AG09319 (cell line): Measurements from ENCODE around the gene CHN2.

Experiments used
- DNase-seq: peaks from one replicate; pipeline ENCODE4 v3.0.0-alpha.2; 2010; ENCODE audit warnings: low read depth; ENCODE audit errors: extremely low read depth
- CTCF ChIP-seq: IDR thresholded peaks from 2 replicates; pipeline ENCODE4 v1.5.1; 2011; ENCODE audit warnings: low read depth, mild to moderate bottlenecking, inconsistent platforms, low read length, moderate library complexity

The CHN2 gene

GRCh38 chr7:29396563-29396962, 202.0 kb downstream of the CHN2 start:
- no peak for TF ChIP-seq CTCF
- DNase-seq, result no peak

GRCh38 chr7:29397398-29397797, 202.8 kb downstream of the CHN2 start:
- TF ChIP-seq CTCF, result no peak
- no peak for DNase-seq

GRCh38 chr7:29398011-29398410, 203.4 kb downstream of the CHN2 start:
- no peak for DNase-seq
- TF ChIP-seq CTCF, result no peak

GRCh38 chr7:29400437-29400836, 205.9 kb downstream of the CHN2 start:
- DNase-seq, result no peak
- no peak for TF ChIP-seq CTCF

GRCh38 chr7:29401769-29402168, 207.2 kb downstream of the CHN2 start:
- no peak for DNase-seq
- TF ChIP-seq CTCF, result no peak

- no peak for DNase-seq
- TF ChIP-seq CTCF, result no peak
Observed at GRCh38 chr7:29405891-29406290, 211.3 kb downstream of the CHN2 start.

- no peak for TF ChIP-seq CTCF
- DNase-seq, result no peak
Observed at GRCh38 chr7:29406366-29406765, 211.8 kb downstream of the CHN2 start.

GRCh38 chr7:29408841-29409243, 214.3 kb downstream of the CHN2 start:
- TF ChIP-seq CTCF, result peak; percentile 80
- DNase-seq, result peak; percentile 30
